M059J (cell line): ENCODE results near the gene SOCS1. TPM values are rescaled to one million over a fixed set of nuclear protein-coding genes. Genes with fewer than 3 reads are reported as not detected.
"Not testable (repeated sequence)": the region's sequence is repeated elsewhere in the genome, so short reads cannot be mapped to it uniquely, and the experiment has no call there.

Experiments used
- DNase-seq: peaks from one replicate; pipeline ENCODE4 v3.0.0-alpha.2; 2012; ENCODE audit warnings: low read depth
- total RNA-seq: library from RNA; depleted of rRNA; stranded (reverse); fragments of >200 nt; shearing (Covaris generic); gene quantifications from 2 replicates; pipeline ENCODE4 v1.2.3, GENCODE V29; 2014; rRNA removed

The SOCS1 gene
- 6.6 and 8.3 TPM in 2 replicates for total RNA-seq

GRCh38 chr16:11255737-11256660 is at the start of gene SOCS1:
TSS of gene SOCS1 (minus strand) at chr16:11256204. CDS start at chr16:11255478, 726 bp downstream.
- DNase-seq = peak; percentile 80

- DNase-seq = peak; percentile 20
Observed at GRCh38 chr16:11303405-11304138, 47.6 kb upstream of the SOCS1 start.

- DNase-seq = no peak
Observed at GRCh38 chr16:11302977-11303376, 47.0 kb upstream of the SOCS1 start.

- DNase-seq = no peak
Observed at GRCh38 chr16:11301645-11302501, 45.9 kb upstream of the SOCS1 start.

GRCh38 chr16:11300560-11300892 is 44.5 kb upstream of the SOCS1 start:
- no peak for DNase-seq

- DNase-seq = no peak
Observed at GRCh38 chr16:11299865-11300559, 44.0 kb upstream of the SOCS1 start.

- not testable (repeated sequence) for DNase-seq
Observed at GRCh38 chr16:11298950-11299547, 43.0 kb upstream of the SOCS1 start.

- DNase-seq = no peak
Observed at GRCh38 chr16:11298143-11298900, 42.3 kb upstream of the SOCS1 start.

- DNase-seq = peak; percentile 86
Observed at GRCh38 chr16:11297492-11298142, 41.6 kb upstream of the SOCS1 start.

- no peak for DNase-seq
Observed at GRCh38 chr16:11296706-11297491, 40.9 kb upstream of the SOCS1 start.

- no peak for DNase-seq
Observed at GRCh38 chr16:11296351-11296705, 40.3 kb upstream of the SOCS1 start.

- peak; percentile 16 for DNase-seq
Observed at GRCh38 chr16:11295672-11296071, 39.7 kb upstream of the SOCS1 start.

- DNase-seq = no peak
Observed at GRCh38 chr16:11292076-11292748, 36.2 kb upstream of the SOCS1 start.

- no peak for DNase-seq
Observed at GRCh38 chr16:11291091-11291703, 35.2 kb upstream of the SOCS1 start.

- DNase-seq = no peak
Observed at GRCh38 chr16:11290102-11290893, 34.3 kb upstream of the SOCS1 start.

GRCh38 chr16:11289696-11290095 is 33.7 kb upstream of the SOCS1 start:
- DNase-seq = not testable (repeated sequence)

GRCh38 chr16:11289202-11289601 is 33.2 kb upstream of the SOCS1 start:
- DNase-seq = no peak
